ENCODE results near the gene HYAL3.

The HYAL3 gene

GRCh38 chr3:50327943-50328691 lies 28.9 kb upstream of the HYAL3 start, which contains the start of gene TUSC2:
Gene TUSC2, minus strand, starts transcription at chr3:50328223. Its CDS starts 124 bp downstream, at chr3:50328099.
- peak; percentile 83 to 90 (median 86) for DNase-seq

GRCh38 chr3:50327129-50327528 lies 27.9 kb upstream of the HYAL3 start:
- DNase-seq = no peak

GRCh38 chr3:50326182-50326541 lies 27.0 kb upstream of the HYAL3 start:
- no peak for DNase-seq

- DNase-seq = no peak
Measured at GRCh38 chr3:50325497-50326181, 26.4 kb upstream of the HYAL3 start.

- no peak for DNase-seq
Measured at GRCh38 chr3:50325113-50325480, 25.9 kb upstream of the HYAL3 start.

- DNase-seq = peak in 3 of 4 experiments; percentile 30 to 43 (median 35)
Measured at GRCh38 chr3:50324351-50325112, 25.3 kb upstream of the HYAL3 start.

- no peak for DNase-seq
Measured at GRCh38 chr3:50323614-50324199, 24.5 kb upstream of the HYAL3 start.

GRCh38 chr3:50323092-50323600 lies 23.9 kb upstream of the HYAL3 start:
- DNase-seq = no peak

GRCh38 chr3:50322386-50323091 lies 23.3 kb upstream of the HYAL3 start, which contains the start of gene HYAL2:
Gene HYAL2, minus strand, starts transcription at chr3:50322745. Its CDS starts 2,256 bp downstream, at chr3:50320489.
- DNase-seq = no peak

- DNase-seq = no peak
Measured at GRCh38 chr3:50322115-50322385, 22.8 kb upstream of the HYAL3 start.

GRCh38 chr3:50321336-50322114 lies 22.3 kb upstream of the HYAL3 start:
- peak; percentile 64 to 74 (median 72) for DNase-seq

GRCh38 chr3:50320853-50321335 lies 21.7 kb upstream of the HYAL3 start:
- peak in 3 of 4 experiments; percentile 56 to 60 (median 59) for DNase-seq

GRCh38 chr3:50319894-50320625 lies 20.9 kb upstream of the HYAL3 start:
- no peak for DNase-seq

GRCh38 chr3:50319181-50319893 lies 20.1 kb upstream of the HYAL3 start:
- DNase-seq = no peak

- DNase-seq = no peak
Measured at GRCh38 chr3:50318615-50319014, 19.4 kb upstream of the HYAL3 start.

- no peak for DNase-seq
Measured at GRCh38 chr3:50318163-50318562, 19.0 kb upstream of the HYAL3 start.

- DNase-seq = no peak
Measured at GRCh38 chr3:50317300-50317699, 18.1 kb upstream of the HYAL3 start.

GRCh38 chr3:50316657-50317242 lies 17.5 kb upstream of the HYAL3 start:
- peak in 3 of 4 experiments; percentile 18 to 45 (median 30) for DNase-seq

GRCh38 chr3:50314816-50315215 lies 15.6 kb upstream of the HYAL3 start:
- DNase-seq = no peak

- DNase-seq = no peak
Measured at GRCh38 chr3:50314342-50314741, 15.1 kb upstream of the HYAL3 start.

All from activated CD4-positive, CD25-positive, alpha-beta regulatory T cell (primary cell).